ENCODE results near the gene ECT2L. TPM values are rescaled to one million over a fixed set of nuclear protein-coding genes. Genes with fewer than 3 reads are reported as not detected.

Gene ECT2L, protein sequence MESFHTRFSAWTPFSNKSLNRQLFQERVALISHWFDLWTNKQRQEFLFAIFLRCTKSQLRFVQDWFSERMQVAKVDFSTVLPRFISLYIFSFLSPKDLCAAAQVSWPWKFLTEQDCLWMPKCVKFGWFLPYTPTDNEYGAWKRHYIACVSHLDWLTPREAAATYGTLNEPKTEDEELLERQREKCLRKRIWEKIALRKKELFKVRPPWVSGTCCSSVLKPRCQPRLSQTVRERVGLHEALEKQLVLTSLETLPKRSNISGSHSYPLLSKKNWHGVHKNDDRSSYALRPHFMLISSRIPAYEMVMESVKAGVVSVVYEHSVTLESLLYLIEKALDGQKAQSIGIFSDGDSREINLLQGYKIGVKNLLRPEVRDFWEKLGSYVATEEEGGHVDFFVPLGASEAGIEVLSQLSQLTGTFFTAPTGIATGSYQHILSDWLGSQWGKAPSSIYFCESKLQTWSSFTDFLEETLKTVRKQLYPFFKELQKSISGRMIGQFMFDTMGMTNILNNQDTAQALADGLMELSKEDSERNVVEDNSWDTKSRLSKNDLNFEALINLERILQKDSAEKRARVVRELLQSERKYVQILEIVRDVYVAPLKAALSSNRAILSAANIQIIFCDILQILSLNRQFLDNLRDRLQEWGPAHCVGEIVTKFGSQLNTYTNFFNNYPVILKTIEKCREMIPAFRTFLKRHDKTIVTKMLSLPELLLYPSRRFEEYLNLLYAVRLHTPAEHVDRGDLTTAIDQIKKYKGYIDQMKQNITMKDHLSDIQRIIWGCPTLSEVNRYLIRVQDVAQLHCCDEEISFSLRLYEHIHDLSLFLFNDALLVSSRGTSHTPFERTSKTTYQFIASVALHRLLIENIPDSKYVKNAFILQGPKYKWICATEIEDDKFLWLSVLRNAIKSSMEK
- total RNA-seq: under 0.01 TPM in 1 of 2 replicates, not detected in the other

DNA sequence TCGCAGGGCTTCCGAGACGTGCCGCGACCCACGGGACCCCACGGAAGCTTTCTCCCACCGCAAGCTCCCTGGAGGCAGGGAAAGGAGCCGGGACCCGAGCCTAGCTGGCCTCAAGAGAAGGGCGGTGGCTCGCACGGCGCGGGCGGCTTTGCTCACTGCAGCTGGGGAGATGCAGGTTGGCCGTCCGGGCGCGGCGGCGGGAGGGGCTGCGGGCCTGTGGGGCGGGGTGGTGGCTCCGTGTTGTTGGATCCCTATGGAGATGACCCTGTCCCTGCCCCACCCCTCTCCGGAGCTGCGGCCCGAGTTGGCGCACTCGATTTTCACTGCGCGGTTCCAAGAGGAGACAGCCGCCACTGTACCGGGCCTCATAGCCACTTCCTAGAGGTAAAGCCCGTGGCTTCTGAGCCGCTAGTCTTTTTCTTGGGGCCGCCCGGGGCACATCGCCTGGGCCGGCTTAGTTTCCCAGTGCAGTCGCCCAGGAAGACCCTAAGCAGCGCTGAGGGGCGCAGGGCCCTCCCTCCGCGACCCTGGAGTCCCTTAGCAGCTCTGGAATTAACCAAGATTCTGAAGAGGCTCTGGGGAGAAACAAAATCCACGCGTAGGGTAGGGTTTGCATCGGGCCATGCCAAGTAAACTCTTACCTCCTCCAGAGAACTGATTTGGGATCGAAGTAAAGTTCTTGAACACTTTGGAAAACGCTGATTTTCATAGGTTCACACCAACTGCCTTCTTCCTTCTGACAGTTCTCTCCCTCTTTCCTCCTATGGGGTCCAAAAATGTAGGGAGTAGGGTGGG lies at the start of gene ECT2L:
Gene ECT2L (plus strand): TSS at position 279 of the 795 bp plus-strand sequence. CDS start 17,188 bp downstream, outside the sequence.

DNA sequence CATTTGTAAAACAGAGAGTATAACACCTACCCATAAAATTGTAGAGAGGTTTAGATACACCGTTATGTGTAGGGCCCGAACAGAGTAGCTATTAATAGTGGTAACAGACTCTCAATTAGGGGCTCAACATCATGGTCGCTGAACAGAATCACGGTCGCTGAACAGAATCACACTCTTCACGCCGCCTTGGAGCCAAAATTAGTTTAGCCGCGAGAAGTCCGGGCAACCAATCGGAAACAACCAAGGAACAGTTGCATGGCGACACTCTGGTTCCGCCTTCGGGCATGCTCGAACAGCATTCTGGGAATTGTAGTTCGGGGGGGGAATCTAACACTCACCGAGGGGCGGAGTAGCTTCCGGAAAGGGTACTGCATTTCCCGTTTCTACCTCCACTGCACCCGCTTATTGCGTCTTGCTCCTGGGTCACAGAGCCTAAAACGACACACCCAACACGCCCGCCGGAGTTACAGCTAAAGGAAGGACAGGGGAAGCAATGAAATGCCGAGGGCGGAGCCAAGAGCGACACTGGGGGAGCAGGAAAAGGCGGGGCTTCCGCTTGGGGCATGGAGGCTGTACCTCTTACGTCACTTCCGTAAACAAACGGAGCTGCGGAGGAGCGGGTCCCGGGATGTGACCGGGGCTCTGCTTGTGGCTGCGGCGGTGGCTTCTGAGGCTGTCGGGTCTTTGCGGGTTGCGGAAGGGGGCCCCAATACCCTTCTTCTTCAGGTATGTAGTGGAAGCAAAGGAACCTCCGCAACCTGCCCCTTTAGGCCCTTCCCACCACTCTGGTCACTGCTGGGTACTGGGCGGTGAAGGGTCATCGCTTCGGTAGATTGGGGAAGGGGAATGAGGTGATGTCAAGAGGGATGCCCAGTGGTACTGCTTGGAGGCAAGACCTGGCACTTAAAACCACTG lies 22.5 kb upstream of the ECT2L start, which contains the start of gene CCDC28A:
Gene CCDC28A (plus strand): TSS at position 593 of the 915 bp plus-strand sequence. CDS start 2,352 bp downstream, outside the sequence.

Other genes with a start within 250 kb of the ECT2L start
- gene CCDC28A, start 22.3 kb upstream of the ECT2L start, total RNA-seq: 12.4 and 13.8 TPM in 2 replicates
- gene REPS1, start 192.2 kb downstream of the ECT2L start, total RNA-seq: 32.8 and 34.4 TPM in 2 replicates
- gene ABRACL, start 232.7 kb downstream of the ECT2L start, total RNA-seq: 25.9 and 47.2 TPM in 2 replicates